Smooth muscle cell (in vitro differentiated cells): ENCODE measurements around the gene ZIC3. TPM values are rescaled to one million over a fixed set of nuclear protein-coding genes. Genes with fewer than 3 reads are reported as not detected.

Source experiments
- DNase-seq: peaks from one replicate; lab custom pipeline; 2025; ENCODE audit not compliant: unreplicated experiment; lab: John Stamatoyannopoulos, UW
- H2AFZ ChIP-seq: fragments of 200-600 bp; sonication (generic); 2 replicates; pipeline ENCODE4 v1.6.0; 2016; ENCODE audit warnings: antibody characterized with exemption, low read depth, mild to moderate bottlenecking
- H3F3A ChIP-seq: fragments of 200-600 bp; sonication (generic); 2 replicates; pipeline ENCODE4 v1.6.0; 2017; ENCODE audit warnings: antibody characterized with exemption, low read depth
- H3K27ac ChIP-seq: fragments of 200-600 bp; sonication (generic); 2 replicates; pipeline ENCODE4 v1.5.1; 2016; ENCODE audit warnings: low read depth, mild to moderate bottlenecking
- H3K27me3 ChIP-seq: fragments of 200-600 bp; sonication (generic); 2 replicates; pipeline ENCODE4 v1.6.1; 2016; ENCODE audit warnings: low read depth, mild to moderate bottlenecking
- H3K36me3 ChIP-seq: fragments of 200-600 bp; sonication (generic); 2 replicates; pipeline ENCODE4 v1.5.1; 2016; ENCODE audit warnings: low read depth
- H3K4me1 ChIP-seq: fragments of 200-600 bp; sonication (generic); 2 replicates; pipeline ENCODE4 v1.5.1; 2016; ENCODE audit warnings: low read depth
- H3K4me2 ChIP-seq: fragments of 200-600 bp; sonication (generic); 2 replicates; pipeline ENCODE4 v1.6.0; 2016; ENCODE audit warnings: mild to moderate bottlenecking
- H3K4me3 ChIP-seq: fragments of 200-600 bp; sonication (generic); 2 replicates; pipeline ENCODE4 v1.5.1; 2016; ENCODE audit warnings: mild to moderate bottlenecking
- H3K79me2 ChIP-seq: fragments of 200-600 bp; sonication (generic); 2 replicates; pipeline ENCODE4 v1.6.0; 2016; ENCODE audit warnings: low read depth, mild to moderate bottlenecking
- H3K9ac ChIP-seq: fragments of 200-600 bp; sonication (generic); 2 replicates; pipeline ENCODE4 v1.6.0; 2016; ENCODE audit warnings: low read depth
- H3K9me3 ChIP-seq: fragments of 200-600 bp; sonication (generic); replicated peaks from 2 replicates; pipeline ENCODE4 v1.5.1; 2016; ENCODE audit warnings: low read depth
- H4K20me1 ChIP-seq: fragments of 200-600 bp; sonication (generic); 2 replicates; pipeline ENCODE4 v1.6.0; 2016; ENCODE audit warnings: low read depth
- CTCF ChIP-seq: fragments of 200-600 bp; sonication (generic); IDR thresholded peaks from 2 replicates; pipeline ENCODE4 v1.5.1; 2017; ENCODE audit warnings: borderline replicate concordance, mild to moderate bottlenecking, antibody characterized with exemption; ENCODE audit not compliant: insufficient read depth, poor library complexity, severe bottlenecking
- WGBS: methylation state at CpG from one replicate; pipeline ENCODE4 v1.1.7; 2016; ENCODE audit warnings: low lambda C conversion rate; 5-methylcytosine and 5-hydroxymethylcytosine counted together
- polyA plus RNA-seq: library from polyadenylated mRNA; unstranded; fragments of >200 nt; fragmentation: Nextera tagmentation; extraction: Ambion mirVana; gene quantifications from 2 replicates; pipeline ENCODE4 v1.2.1, GENCODE V29; 2016
- small RNA-seq: library from RNA; depleted of rRNA; stranded (forward); fragments of <200 nt; gene quantifications from one replicate; pipeline ENCODE3, GENCODE V24; 2014
- total RNA-seq: library from RNA; depleted of rRNA; stranded (reverse); fragments of >200 nt; gene quantifications from 2 replicates; pipeline ENCODE4 v1.2.3, GENCODE V29; 2014

ZIC3 gene
- total and polyA plus RNA-seq, 2 experiments from 2014 or later, result 0.09 TPM; not detected in 1

DNA sequence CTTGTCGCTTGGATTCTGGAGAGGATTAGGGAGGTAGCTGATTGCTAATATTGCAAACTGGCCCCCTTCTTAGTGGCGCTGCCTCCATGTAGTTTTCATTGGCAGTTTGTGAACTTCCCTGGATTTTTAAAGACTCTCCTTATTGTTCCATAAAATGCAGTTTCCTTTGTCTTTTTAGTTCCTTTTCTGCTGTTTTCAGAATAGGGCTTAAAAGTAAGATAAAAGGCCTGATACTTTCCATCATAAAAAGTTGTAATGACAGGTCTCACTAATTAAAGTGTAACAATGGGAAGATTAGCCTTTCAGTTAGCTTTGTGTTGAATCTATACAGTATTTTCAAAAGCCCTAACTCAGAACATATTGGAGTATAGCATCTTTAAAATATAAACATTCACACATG is 21.2 kb downstream of the ZIC3 start:
- Histone ChIP-seq H3K79me2 (no peaks in the 10 kb centered on the region), H3K4me1 (no peaks in the 10 kb centered on the region), H3K9me3 (no peaks in the 10 kb centered on the region), H3F3A (no peaks in the 10 kb centered on the region), H3K4me2 (no peak overlapping the region), H3K9ac (no peak overlapping the region), H3K4me3 (no peak overlapping the region), H3K36me3 (no peaks in the 10 kb centered on the region), H3K27ac (no peak overlapping the region), H4K20me1 (no peaks in the 10 kb centered on the region), H2AFZ (no peak overlapping the region), H3K27me3 (no peaks in the 10 kb centered on the region)
- WGBS, result 46% methylated on average over 2 of the region's 2 CpGs
- no peak for TF ChIP-seq CTCF
- DNase-seq, result no peak

GRCh38 chrX:137600769-137601168 is 34.8 kb downstream of the ZIC3 start:
- no peaks in the 10 kb centered on the region for H3F3A ChIP-seq
- no peaks in the 10 kb centered on the region for H3K79me2 ChIP-seq
- H3K4me1 ChIP-seq, result no peaks in the 10 kb centered on the region
- H3K9me3 ChIP-seq, result no peaks in the 10 kb centered on the region
- H3K4me2 ChIP-seq, result no peak overlapping the region
- no peaks in the 10 kb centered on the region for H3K27me3 ChIP-seq
- H3K36me3 ChIP-seq, result no peaks in the 10 kb centered on the region
- 88% methylated on average over 3 of the region's 3 CpGs for WGBS
- no peak overlapping the region for H3K4me3 ChIP-seq
- H2AFZ ChIP-seq, result no peak overlapping the region
- no peaks in the 10 kb centered on the region for H4K20me1 ChIP-seq
- no peak overlapping the region for H3K27ac ChIP-seq
- TF ChIP-seq CTCF, result no peak
- no peak for DNase-seq
- no peak overlapping the region for H3K9ac ChIP-seq

Small RNA genes within 50 kb of the gene (small RNA-seq; reads per million reads assigned to genes)
- gene RN7SL325P, result not detected
